Measurements from ENCODE around the gene GLB1L2.

GRCh38 chr11:134387501-134387900 is 55.7 kb downstream of the GLB1L2 start:
- no peak for TF ChIP-seq POLR2A (IDR thresholded peaks at IDR 0.05; ENCODE audit: low read length)
- no peak for TF ChIP-seq GATA1 (IDR thresholded peaks at IDR 0.05; ENCODE audit: low read depth, low read length)
